Measurements from ENCODE around the gene BMP6. TPM values are rescaled to one million over a fixed set of nuclear protein-coding genes. Genes with fewer than 3 reads are reported as not detected.

The BMP6 gene
- total RNA-seq, 4 donors from 2014 or later = 0.57 to 2.9 (median 1.1) TPM

- intact Hi-C loops (cut with DNase I) = no loop called here
- Histone ChIP-seq H3K4me1 (peaks cover 0 to 30% (median 8%) of the 10 kb centered on the region in 3 donors), H3K27ac (peak overlapping the region in 2 of 4 donors; percentile 50 to 81), H3K27me3 (peaks cover 0 to 8% (median 0%) of the 10 kb centered on the region in 4 donors), H3K36me3 (no peaks in the 10 kb centered on the region), H3K9me3 (no peaks in the 10 kb centered on the region), H3K4me3 (no peak overlapping the region)
- TF ChIP-seq POLR2A (IDR thresholded peaks at IDR 0.05) = no peak
- no peak for TF ChIP-seq CTCF (IDR thresholded peaks at IDR 0.05)
- DNase-seq = no peak
- 26 to 38% methylated on average over 5 of the region's 5 CpGs for WGBS, 2 donors
These were observed 61.3 kb downstream of the BMP6 start for GRCh38 chr6:7787137-7787608.

- Histone ChIP-seq H3K4me3 (no peak overlapping the region), H3K27me3 (peaks cover 0 to 8% (median 0%) of the 10 kb centered on the region in 4 donors), H3K9me3 (no peaks in the 10 kb centered on the region), H3K27ac (no peak overlapping the region), H3K36me3 (no peaks in the 10 kb centered on the region), H3K4me1 (peaks cover 0 to 30% (median 8%) of the 10 kb centered on the region in 3 donors)
- no peak for DNase-seq
- intact Hi-C loops (cut with DNase I) = no loop called here
- 67 to 71% methylated on average over 2 of the region's 2 CpGs for WGBS, 2 donors
- no peak for TF ChIP-seq POLR2A (IDR thresholded peaks at IDR 0.05)
- TF ChIP-seq CTCF (IDR thresholded peaks at IDR 0.05) = no peak
These were observed 61.8 kb downstream of the BMP6 start for GRCh38 chr6:7787731-7788130.

- no peak for DNase-seq
- Histone ChIP-seq H3K4me1 (no peaks in the 10 kb centered on the region), H3K9me3 (no peaks in the 10 kb centered on the region), H3K27me3 (peaks cover 0 to 12% (median 0%) of the 10 kb centered on the region in 4 donors), H3K4me3 (no peak overlapping the region), H3K27ac (no peak overlapping the region), H3K36me3 (no peaks in the 10 kb centered on the region)
- intact Hi-C loops (cut with DNase I) = no loop called here
- 85 to 89% methylated on average over 2 of the region's 2 CpGs for WGBS, 2 donors
- no peak for TF ChIP-seq POLR2A (IDR thresholded peaks at IDR 0.05)
- no peak for TF ChIP-seq CTCF (IDR thresholded peaks at IDR 0.05)
These were observed 68.6 kb downstream of the BMP6 start for GRCh38 chr6:7794509-7794908.

GRCh38 chr6:7797386-7797785, 71.5 kb downstream of the BMP6 start:
- WGBS, 2 donors = 89 to 96% methylated on average over 2 of the region's 2 CpGs
- Histone ChIP-seq H3K9me3 (no peaks in the 10 kb centered on the region), H3K4me3 (no peak overlapping the region), H3K27ac (no peak overlapping the region), H3K27me3 (peaks cover 0 to 4% (median 0%) of the 10 kb centered on the region in 4 donors), H3K4me1 (no peaks in the 10 kb centered on the region), H3K36me3 (no peaks in the 10 kb centered on the region)
- TF ChIP-seq CTCF (IDR thresholded peaks at IDR 0.05) (no peak), POLR2A (IDR thresholded peaks at IDR 0.05) (no peak)
- no peak for DNase-seq
- intact Hi-C loops (cut with DNase I) = no loop called here

GRCh38 chr6:7798751-7799150, 72.9 kb downstream of the BMP6 start:
- intact Hi-C loops (cut with DNase I) = no loop called here
- WGBS, 2 donors = 76 to 82% methylated on average over 6 of the region's 6 CpGs
- H3K4me1 ChIP-seq = no peaks in the 10 kb centered on the region
- H3K4me3 ChIP-seq = no peak overlapping the region
- H3K27ac ChIP-seq = no peak overlapping the region
- H3K9me3 ChIP-seq = no peaks in the 10 kb centered on the region
- no peak for TF ChIP-seq CTCF (IDR thresholded peaks at IDR 0.05)
- no peak for TF ChIP-seq POLR2A (IDR thresholded peaks at IDR 0.05)
- no peaks in the 10 kb centered on the region for H3K36me3 ChIP-seq
- DNase-seq = no peak
- peaks cover 0 to 4% (median 0%) of the 10 kb centered on the region in 4 donors for H3K27me3 ChIP-seq

Data from esophagus squamous epithelium (tissue), 5 donors.